NCI-H524 treated with DMSO at 0.1 percent for 48 hours (cell line): ENCODE data around the gene LRRC3.

Source experiments
- DNase-seq: peaks from one replicate; lab custom pipeline; 2025; lab: John Stamatoyannopoulos, UW

Gene LRRC3

DNA sequence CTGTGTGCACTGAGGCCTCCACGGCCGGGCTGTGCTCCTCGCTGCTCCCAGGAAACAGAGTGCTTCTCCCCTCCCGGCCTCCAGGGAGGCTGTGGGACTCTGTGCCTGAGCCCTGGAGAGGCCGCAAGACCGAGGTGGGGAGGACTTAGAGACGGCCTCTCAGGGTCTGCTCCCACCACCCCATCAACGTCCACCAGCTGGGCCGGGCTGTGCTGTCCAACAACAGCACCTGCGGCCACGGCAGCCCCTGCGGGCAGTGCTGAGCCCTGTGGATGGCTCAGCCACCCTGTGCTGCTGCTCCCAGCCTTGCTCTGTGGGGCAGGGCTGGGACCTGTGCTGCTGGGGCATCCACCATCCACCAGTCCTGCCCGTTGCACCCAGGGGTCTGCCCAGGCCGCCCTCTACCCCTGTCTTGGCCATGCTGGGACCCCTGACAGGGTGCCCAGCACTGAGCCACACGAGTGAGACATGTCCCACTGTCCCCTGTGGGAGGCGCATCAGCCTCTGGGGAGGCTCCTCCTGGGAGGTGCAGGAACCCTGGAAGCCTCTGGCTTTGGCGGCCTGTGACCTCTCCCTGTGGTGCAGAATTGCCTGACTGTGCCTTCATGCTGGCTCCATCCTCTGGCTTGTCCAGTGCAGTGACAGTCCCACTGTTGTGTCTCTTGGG is 31.2 kb upstream of the LRRC3 start:
- DNase-seq: no peak

DNA sequence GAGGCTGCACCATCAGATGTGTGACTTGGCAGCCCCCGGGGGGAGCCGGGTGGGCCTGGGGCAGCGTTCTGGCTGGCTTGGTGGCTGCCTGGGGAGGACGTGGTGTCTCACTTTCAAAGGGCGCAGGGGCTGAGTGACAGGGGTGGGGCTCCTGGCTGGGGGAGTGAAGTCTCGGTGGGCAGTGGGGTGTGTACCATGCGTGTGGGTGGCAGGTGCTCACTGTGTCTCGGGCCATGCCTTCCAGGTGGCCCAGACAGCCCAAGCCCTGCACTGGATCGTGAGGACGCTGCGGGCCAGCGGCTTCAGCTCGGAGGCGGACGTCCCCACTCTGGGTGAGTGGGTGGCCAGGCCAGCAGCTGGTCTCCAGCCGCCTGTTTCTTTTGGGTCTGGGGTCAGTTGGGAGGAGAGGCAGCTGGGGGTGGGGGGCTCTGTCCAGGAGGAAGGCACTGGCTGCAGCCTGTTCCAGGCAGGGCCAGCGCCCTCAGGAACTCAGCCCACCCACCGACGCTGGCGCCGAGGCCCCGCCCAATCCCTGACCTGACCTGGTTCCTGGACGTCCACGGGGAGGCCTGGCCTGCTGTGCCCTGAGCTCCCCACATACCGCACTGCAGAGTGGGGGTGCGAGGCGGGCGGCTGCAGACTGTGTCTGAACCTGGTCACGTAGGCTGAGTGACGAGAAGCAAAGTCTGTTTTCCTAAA is 30.6 kb upstream of the LRRC3 start:
- DNase-seq: no peak

DNA sequence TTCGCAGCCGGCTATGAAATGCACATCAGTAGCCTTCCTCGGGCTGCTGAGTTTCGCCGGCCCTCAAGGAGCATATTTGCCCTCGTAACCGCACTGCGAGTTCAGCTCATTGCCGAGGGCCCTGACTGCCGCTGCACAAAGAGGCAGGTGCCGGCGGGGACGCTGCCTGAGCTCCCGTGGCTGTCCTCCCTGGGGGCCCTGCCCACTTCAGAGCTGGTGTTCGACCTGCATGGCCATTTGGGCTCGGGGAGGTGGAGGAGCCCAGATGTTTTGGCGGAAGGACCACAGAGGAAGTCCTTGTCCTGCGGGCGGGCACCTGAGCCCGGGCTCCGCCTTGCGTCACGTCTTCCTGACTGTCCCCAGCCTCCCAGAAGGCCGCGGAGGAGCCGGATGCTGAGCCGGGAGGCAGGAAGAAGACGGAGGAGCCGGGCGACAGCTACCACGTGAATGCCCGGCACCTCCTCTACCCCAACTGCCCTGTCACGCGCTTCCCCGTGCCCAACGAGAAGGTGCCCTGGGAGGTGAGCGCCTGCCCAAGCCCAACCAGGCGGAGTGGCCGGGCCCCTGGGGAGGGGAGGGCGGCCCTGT is 29.9 kb upstream of the LRRC3 start:
- DNase-seq: no peak

DNA sequence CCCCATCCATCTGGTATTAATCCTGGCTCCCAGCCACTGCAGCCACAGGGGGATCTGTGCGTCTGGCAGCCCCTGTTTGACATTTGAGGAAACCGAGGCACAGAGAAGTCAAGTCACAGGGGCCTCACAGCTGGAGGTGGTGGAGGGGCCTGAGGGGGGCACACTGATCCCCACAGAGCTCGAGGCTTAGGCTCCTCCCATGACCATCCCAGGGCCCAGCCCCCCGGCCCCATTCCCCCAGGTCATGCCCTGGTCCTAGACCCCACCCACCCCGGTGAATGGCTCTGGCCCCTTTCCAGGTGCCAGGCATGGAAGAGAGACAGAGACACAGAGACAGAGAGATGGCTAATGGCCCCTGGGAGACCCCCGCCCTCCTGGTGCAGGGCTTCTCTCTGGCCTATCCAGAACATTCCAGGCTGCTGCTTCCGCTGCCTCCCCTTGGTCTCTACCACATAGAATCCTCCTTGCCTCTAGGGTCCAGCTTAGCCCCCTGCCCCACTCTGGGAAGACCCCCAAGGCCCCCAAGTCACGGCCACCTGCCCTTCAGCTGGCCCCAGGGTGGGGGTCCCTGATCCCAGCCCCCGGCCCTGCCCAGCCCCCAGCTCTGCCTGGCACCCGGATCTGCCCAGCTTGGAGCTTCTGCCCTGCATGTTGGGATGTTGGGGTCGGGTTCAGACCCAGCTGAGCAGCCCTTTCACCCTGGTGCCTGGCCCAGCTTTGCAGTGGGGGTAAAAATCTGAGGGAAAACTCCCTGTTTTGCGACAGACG is 29.2 kb upstream of the LRRC3 start:
- no peak for DNase-seq

GRCh38 chr21:44426663-44427191 is 28.6 kb upstream of the LRRC3 start:
- DNase-seq: no peak

DNA sequence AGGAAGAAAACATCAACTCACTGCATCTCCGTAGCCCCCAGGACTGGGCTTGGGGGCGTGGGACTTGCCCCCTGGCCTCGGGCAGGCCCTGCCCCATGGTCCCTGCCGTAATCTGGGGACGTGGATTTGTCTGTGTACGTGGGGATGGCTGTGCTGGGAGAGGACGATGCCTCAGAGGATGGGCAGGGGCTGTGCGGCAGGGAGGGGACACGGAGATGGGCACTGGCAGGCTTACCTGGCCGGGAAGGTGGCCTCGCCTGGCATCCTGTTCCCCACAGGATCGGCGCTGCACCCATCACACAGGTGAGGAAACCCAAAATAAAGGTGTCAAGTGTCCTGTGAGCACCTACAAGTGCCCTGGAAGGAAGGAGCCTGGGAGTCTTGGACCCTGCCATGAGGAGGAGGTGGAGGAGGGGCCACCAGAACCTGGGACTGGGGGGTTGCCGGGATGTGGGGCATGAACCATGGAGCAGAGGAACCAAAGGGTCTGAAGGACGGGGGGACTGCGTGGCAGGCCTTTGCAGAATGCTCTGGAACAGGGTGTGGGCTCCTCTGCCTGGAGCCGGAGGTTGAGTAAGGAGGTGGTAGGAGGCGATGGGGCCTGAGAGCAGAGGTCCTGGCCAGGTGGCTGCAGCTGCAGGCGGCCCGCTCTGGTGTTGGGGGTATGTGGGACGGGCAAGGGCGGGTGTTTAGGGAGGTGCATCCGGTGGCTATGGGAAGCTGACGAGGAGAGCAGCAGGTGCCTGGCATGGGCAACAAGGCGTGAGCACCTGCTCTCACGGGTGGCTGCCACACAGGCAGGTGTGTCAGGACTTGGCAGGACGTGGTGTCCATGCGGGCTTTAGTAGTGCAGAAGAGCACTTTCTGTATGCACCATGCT is 27.8 kb upstream of the LRRC3 start:
- no peak for DNase-seq

DNA sequence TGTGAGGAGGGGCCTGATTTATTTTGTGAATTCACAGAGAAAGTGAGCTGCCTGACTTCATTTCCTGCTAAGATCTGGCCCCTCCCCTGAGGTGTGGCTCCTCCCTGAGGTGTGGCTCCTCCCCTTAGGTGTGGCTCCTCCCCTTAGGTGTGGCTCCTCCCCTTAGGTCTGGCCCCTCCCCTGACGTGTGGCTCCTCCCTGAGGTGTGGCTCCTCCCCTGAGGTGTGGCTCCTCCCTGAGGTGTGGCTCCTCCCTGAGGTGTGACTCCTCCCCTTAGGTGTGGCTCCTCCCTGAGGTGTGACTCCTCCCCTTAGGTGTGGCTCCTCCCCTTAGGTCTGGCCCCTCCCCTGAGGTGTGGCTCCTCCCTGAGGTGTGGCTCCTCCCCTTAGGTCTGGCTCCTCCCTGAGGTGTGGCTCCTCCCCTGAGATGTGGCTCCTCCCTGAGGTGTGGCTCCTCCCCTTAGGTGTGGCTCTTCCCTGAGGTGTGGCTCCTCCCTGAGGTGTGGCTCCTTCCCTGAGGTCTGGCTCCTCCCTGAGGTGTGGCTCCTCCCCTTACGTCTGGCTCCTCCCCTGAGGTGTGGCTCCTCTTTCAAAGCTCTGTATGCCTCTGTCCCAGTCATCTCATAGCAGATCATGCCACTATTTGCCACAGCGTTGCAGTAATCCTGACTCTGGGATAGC is 26.9 kb upstream of the LRRC3 start:
- no peak for DNase-seq

DNA sequence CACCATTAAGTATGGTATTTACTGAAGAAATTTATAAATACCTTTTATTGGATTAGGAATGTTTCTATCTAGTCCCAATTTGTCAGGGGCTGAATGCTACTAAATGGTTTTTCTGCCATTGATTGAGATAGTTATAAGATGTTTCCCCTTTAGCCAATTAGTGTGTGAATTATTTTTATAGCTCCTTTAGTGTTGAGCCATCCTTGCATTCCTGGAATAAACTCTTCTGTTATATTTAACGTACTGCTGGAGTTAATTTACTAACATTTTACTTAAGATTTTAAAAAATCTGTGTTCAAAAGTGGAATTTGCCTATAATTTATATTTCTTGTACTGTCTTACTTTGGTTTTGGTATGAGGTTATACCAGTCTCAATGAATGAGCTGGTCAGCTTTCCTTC is 25.4 kb upstream of the LRRC3 start:
- no peak for DNase-seq

DNA sequence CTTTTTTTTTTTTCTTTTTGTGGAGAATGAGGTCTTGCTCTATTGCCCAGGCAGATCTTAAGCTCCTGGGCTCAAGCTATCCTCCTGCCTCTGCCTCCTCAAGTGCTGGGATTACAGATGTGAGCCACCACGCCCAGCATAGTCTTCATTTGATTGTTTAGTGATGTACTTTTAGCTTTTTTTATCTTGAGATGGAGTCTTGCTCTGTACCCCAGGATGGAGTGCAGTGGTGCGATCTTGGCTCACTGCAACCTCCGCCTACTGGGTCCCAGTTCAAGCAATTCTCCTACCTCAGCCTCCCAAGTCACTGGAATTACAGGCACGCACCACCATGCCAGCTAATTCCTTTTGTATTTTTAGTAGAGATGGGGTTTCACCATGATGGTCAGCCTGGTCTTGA is 24.0 kb upstream of the LRRC3 start:
- no peak for DNase-seq

DNA sequence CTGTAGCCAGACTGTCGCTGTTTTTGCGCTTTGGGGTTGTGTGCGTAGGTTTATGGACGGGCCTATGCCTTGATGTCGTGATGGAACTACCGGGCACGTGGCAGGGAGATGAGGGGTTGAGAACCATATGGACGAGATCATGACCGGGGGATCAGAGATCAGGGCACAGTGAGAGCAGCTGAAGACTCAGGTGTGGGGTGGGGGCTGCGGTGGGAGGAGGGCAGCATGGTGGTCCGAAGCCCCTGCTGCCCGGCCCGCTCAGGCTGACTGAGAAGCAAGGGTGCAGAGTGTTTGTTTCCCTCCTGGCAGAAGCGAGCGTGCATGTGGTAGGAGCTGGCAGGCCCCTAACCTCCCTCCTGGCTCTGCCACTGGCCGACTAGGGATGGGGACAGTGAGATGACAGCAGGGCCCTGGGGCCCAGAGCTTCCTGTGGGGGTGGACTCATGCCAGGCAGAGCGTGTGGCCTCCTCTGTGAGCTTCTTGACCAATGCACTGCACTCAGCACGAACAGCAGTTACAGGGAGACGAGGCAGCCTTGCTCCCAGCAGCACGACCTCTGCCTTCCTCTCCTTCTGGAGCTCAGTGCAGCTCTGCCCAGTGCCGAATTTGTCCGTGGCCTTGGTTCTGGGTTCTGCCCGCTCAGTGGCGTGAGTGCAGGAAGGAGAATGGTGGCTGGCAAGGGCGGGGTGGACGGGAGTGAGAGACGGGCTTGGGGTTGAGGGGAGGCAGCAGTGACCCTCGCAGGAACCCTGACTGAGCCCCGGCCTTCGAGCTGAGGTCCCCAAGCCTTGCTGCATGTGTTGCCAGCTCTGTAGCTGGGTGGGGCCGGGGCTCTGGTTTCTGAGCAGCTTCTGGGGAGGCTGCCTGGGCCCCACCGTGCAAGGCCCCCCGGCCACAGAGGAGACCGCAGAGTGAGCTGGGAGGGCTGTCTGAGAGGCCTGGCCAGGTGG is 22.2 kb upstream of the LRRC3 start:
- no peak for DNase-seq

DNA sequence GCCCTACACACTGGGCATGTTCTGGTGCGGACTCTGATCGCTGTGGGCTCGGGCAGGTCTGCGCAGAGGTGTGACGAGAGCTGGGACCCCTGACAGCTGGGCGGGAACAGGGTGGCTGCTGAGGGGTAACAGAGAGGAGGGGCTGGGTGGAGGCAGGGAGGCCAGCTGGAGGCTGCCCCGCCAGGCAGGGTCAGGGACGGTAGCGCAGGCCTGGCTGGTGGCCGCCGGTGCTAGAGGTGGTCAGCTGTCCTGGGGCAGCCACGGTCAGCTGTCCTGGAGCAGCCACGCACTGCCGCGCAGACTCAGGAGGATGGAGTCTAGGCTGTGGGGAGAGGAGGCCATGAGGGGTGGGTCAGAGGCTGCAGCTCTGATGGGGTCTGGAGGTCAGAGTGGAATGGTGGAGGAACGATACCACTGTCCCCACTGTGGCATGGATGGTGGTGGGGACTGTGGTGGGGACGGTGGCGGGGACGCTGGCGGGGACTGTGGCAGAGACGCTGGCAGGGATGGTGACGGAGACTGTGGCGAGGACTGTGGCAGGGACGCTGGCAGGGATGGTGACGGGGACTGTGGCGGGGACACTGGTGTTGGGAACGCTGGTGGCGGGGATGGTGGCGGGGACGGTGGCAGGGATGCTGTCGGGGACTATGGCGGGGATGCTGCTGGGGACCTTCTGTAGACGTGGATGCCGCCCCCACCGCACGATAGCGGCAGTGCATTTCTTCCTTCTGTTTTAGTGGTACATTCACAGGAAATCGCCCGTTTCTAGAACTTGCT is 21.3 kb upstream of the LRRC3 start:
- no peak for DNase-seq

DNA sequence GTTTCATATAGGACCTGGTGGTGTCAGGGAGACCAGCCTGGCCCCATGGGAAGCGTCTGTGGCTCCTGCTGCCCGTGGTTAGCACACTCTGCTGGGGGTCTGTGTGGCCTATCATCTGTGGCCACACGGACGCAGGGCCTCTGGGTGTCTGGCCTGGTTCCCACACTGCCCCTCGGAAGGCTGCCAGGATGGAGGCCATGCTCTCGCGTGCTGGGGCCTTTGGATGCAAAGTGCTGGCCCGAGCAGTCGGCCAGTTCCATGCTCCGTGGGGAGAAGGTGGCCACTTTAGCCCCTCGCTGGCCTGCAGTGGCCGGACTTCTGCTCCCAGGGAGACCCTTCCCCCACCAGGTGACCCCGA is 20.8 kb upstream of the LRRC3 start:
- no peak for DNase-seq

DNA sequence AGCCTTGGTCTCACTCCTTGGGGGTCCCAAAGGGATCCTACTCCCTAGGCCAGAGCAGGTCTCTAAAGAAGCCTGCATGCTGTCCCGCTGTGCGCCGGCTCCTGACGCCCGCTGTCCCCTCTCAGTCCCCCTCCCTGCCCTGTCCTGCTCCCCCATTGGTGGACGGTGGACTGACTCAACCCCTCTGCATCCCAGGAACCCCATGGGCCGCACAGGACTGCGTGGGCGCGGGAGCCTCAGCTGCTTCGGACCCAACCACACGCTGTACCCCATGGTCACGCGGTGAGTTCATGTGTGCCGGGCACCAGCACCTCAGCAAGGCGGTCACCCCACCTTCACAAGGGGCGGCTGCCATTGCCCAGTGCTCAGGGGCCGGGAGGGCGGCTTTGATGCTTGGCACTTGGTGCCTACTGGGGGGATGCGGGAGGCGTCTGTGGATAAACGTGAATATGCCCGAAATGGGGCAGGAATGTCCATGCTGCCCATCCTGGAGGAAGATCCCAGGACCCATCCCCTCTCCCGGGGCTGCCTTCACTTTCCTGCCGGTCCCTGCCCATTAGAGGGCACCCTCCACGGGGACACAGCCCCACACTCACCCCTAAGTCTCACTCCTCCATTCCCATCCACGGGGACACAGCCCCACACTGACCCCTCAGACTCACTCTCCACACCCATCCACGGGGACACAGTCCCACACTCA is 20.2 kb upstream of the LRRC3 start:
- DNase-seq: no peak

DNA sequence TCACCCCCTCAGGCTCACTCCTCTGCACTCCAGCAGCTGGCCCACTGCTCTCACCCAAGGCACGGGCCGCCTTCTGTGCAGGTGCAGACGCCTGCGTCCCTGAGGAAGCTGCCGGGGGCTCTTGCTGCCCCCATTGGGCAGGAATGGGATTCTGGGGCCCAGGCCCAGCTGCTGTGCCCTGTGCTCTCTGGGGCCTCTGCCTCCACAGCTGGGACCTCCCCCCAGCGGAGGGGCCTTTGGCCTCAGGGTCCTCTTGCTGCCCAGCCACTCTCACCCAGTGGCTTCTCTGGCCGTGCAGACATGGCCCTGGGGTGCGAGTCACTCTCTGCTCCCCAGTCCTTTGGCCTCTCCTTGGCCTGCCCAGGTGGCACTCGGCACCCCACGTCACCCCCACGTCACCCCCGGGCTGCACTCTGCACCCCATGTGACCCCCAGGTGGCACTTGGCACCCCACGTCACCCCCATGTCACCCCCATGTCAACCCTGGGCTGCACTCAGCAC is 19.1 kb upstream of the LRRC3 start:
- no peak for DNase-seq

- no peak for DNase-seq
Measured at GRCh38 chr21:44436958-44437357, 18.4 kb upstream of the LRRC3 start.

DNA sequence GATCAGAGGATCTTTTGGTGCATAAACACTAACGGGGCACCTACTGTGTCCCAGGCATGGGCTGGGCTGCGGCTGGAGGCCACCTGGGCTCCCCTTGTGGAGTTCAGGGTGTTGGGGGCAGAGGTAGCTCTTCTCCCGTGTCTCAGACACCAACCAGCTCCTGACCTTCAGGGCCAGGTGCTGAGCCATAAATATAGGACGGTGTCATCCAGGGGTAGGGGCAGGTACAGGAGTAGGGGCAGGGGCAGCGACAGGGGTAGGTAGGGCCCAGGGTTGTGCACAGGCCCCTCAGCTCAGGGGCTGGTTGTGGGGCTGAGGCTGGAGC is 18.0 kb upstream of the LRRC3 start:
- DNase-seq: no peak

- DNase-seq: no peak
Measured at GRCh38 chr21:44437696-44438431, 17.4 kb upstream of the LRRC3 start.
